SU-DHL-6 (cell line): Measurements from ENCODE around the gene WDR7.

Source experiments
- CTCF ChIP-seq: fragments of 200-600 bp; sonication (generic); IDR thresholded peaks from one replicate; pipeline ENCODE4 v1.5.1; 2017; ENCODE audit warnings: antibody characterized with exemption, mild to moderate bottlenecking, low read length, moderate library complexity; ENCODE audit not compliant: insufficient read depth, poor library complexity, severe bottlenecking
- EZH2phosphoT487 ChIP-seq: fragments of 200-600 bp; sonication (generic), shearing (Covaris generic); conservative IDR thresholded peaks from 2 replicates; pipeline ENCODE4 v1.6.1; 2018; ENCODE audit warnings: mild to moderate bottlenecking, antibody characterized with exemption, low read length, moderate library complexity, mixed read lengths

- no peak for TF ChIP-seq CTCF
- no peak for TF ChIP-seq EZH2phosphoT487
Observed at GRCh38 chr18:56936457-56936856, 285.3 kb downstream of the WDR7 start.
